Activated CD8-positive, alpha-beta memory T cell treated with anti-CD3 and anti-CD28 coated beads for 36 hours (primary cell): ENCODE measurements around the gene STK17A. TPM values are rescaled to one million over a fixed set of nuclear protein-coding genes. Genes with fewer than 3 reads are reported as not detected.

Experiments
- CTCF ChIA-PET: fragments of 350-600 bp; sonication (Branson Sonifier 250); formaldehyde crosslinking; loops from one replicate; lab custom pipeline; 2021; ENCODE audit warnings: antibody characterized with exemption; lab: Charles Lee
- POLR2A ChIA-PET: fragments of 350-600 bp; sonication (Branson Sonifier 250); formaldehyde crosslinking; loops from one replicate; lab custom pipeline; 2021; ENCODE audit warnings: antibody characterized with exemption; lab: Charles Lee
- total RNA-seq, 2 experiments: library from RNA; stranded (reverse); gene quantifications; one replicate each; pipeline ENCODE4 v1.2.3, GENCODE V29; 2021

Gene STK17A
- total RNA-seq, 2 experiments from 2014 or later, result 38.6 to 41.5 TPM

- ChIA-PET CTCF (interaction anchor here (1.0 to 4.6 kb wide), 3 partner anchors 14 to 37 kb away, joined by 3 to 33 read pairs (median 10); partner anchors contain the start of gene STK17A), POLR2A (interaction anchor here (2.8 kb wide), 1 partner anchor 36 kb away, joined by 20 read pairs; the partner anchor contains the start of gene STK17A)
Measured at GRCh38 chr7:43619213-43620012, 36.5 kb downstream of the STK17A start.

GRCh38 chr7:43621729-43622448, 39.0 kb downstream of the STK17A start:
- CTCF ChIA-PET, result interaction anchor here (0.9 to 4.6 kb wide), 5 partner anchors 10 to 78 kb away, joined by 3 to 33 read pairs (median 4); partner anchors contain the start of gene STK17A
- POLR2A ChIA-PET, result interaction anchor here (1.1 to 2.8 kb wide), 2 partner anchors 26 to 38 kb away, joined by 4 to 20 read pairs; partner anchors contain the start of gene STK17A

- ChIA-PET CTCF (no interaction called here), POLR2A (no interaction called here)
Measured at GRCh38 chr7:43624156-43624555, 41.2 kb downstream of the STK17A start.

GRCh38 chr7:43625453-43625852, 42.5 kb downstream of the STK17A start:
- ChIA-PET POLR2A (interaction anchor here (0.7 to 1.1 kb wide), 2 partner anchors 23 to 97 kb away, joined by 4 read pairs; no protein-coding TSS in a partner anchor), CTCF (interaction anchor here (0.7 to 4.3 kb wide), 4 partner anchors 27 to 76 kb away, joined by 3 to 22 read pairs (median 4); partner anchors contain the start of gene STK17A)

GRCh38 chr7:43625980-43626379, 43.1 kb downstream of the STK17A start:
- CTCF ChIA-PET, result interaction anchor here (0.7 to 4.3 kb wide), 3 partner anchors 28 to 44 kb away, joined by 3 to 22 read pairs (median 5); partner anchors contain the start of gene STK17A
- POLR2A ChIA-PET, result interaction anchor here (1.1 to 1.3 kb wide), 3 partner anchors 22 to 75 kb away, joined by 3 to 5 read pairs (median 4); no protein-coding TSS in a partner anchor

- ChIA-PET POLR2A (interaction anchor here (1.1 to 1.3 kb wide), 2 partner anchors 73 to 74 kb away, joined by 3 to 5 read pairs; no protein-coding TSS in a partner anchor), CTCF (interaction anchor here (4.3 kb wide), 1 partner anchor 44 kb away, joined by 22 read pairs; the partner anchor contains the start of gene STK17A)
Measured at GRCh38 chr7:43626695-43627094, 43.8 kb downstream of the STK17A start.

GRCh38 chr7:43627798-43628197, 44.9 kb downstream of the STK17A start:
- POLR2A ChIA-PET, result interaction anchor here (0.7 kb wide), 1 partner anchor 45 kb away, joined by 3 read pairs; the partner anchor contains the start of gene STK17A

GRCh38 chr7:43628431-43628830, 45.5 kb downstream of the STK17A start:
- ChIA-PET POLR2A (no interaction called here), CTCF (interaction anchor here (0.8 to 4.3 kb wide), 4 partner anchors 22 to 46 kb away, joined by 3 to 22 read pairs (median 4); partner anchors contain the start of gene STK17A)

More at GRCh38 chr7:43627798-43628197, 44.9 kb downstream of the STK17A start:
- CTCF ChIA-PET, result interaction anchor here (0.8 to 4.3 kb wide), 3 partner anchors 35 to 45 kb away, joined by 3 to 22 read pairs (median 3); partner anchors contain the start of gene STK17A

- POLR2A ChIA-PET, result interaction anchor here (1.0 kb wide), 1 partner anchor 297 kb away, joined by 3 read pairs; no protein-coding TSS in a partner anchor
- CTCF ChIA-PET, result interaction anchor here (2.5 kb wide), 1 partner anchor 47 kb away, joined by 7 read pairs; the partner anchor contains the start of gene STK17A
Measured at GRCh38 chr7:43629857-43630256, 46.9 kb downstream of the STK17A start.

GRCh38 chr7:43630482-43630881, 47.6 kb downstream of the STK17A start:
- CTCF ChIA-PET, result interaction anchor here (2.5 kb wide), 1 partner anchor 48 kb away, joined by 7 read pairs; the partner anchor contains the start of gene STK17A
- POLR2A ChIA-PET, result no interaction called here

- CTCF ChIA-PET, result interaction anchor here (0.7 to 2.5 kb wide), 4 partner anchors 16 to 68 kb away, joined by 3 to 7 read pairs (median 3); partner anchors contain the start of gene STK17A
- POLR2A ChIA-PET, result no interaction called here
Measured at GRCh38 chr7:43631559-43631958, 48.7 kb downstream of the STK17A start.

GRCh38 chr7:43632746-43633145, 49.8 kb downstream of the STK17A start:
- POLR2A ChIA-PET, result interaction anchor here (0.6 kb wide), 1 partner anchor 20 kb away, joined by 8 read pairs; no protein-coding TSS in a partner anchor
- CTCF ChIA-PET, result interaction anchor here (1.8 kb wide), 1 partner anchor 48 kb away, joined by 5 read pairs; no protein-coding TSS in a partner anchor

GRCh38 chr7:43634384-43634783, 51.5 kb downstream of the STK17A start:
- ChIA-PET POLR2A (no interaction called here), CTCF (interaction anchor here (1.2 to 1.8 kb wide), 2 partner anchors 49 to 51 kb away, joined by 4 to 5 read pairs; partner anchors contain the start of gene STK17A)

- POLR2A ChIA-PET, result no interaction called here
- CTCF ChIA-PET, result interaction anchor here (1.8 kb wide), 1 partner anchor 53 kb away, joined by 6 read pairs; the partner anchor contains the start of gene STK17A
Measured at GRCh38 chr7:43636093-43636492, 53.2 kb downstream of the STK17A start.

- ChIA-PET CTCF (interaction anchor here (1.0 to 1.8 kb wide), 3 partner anchors 11 to 55 kb away, joined by 4 to 6 read pairs (median 6); partner anchors contain the start of gene STK17A), POLR2A (interaction anchor here (1.2 kb wide), 1 partner anchor 55 kb away, joined by 3 read pairs; the partner anchor contains the start of gene STK17A)
Measured at GRCh38 chr7:43637114-43637806, 54.4 kb downstream of the STK17A start.

GRCh38 chr7:43639858-43640491, 57.1 kb downstream of the STK17A start:
- ChIA-PET POLR2A (interaction anchor here (1.1 to 1.5 kb wide), 3 partner anchors 8 to 57 kb away, joined by 3 to 4 read pairs (median 3); partner anchors contain the start of gene STK17A), CTCF (interaction anchor here (1.3 to 2.5 kb wide), 3 partner anchors 9 to 60 kb away, joined by 4 to 12 read pairs (median 11); partner anchors contain the start of gene STK17A)
